MG63 (cell line): ENCODE measurements around the gene HIF1AN. TPM values are rescaled to one million over a fixed set of nuclear protein-coding genes. Genes with fewer than 3 reads are reported as not detected.
"Not testable (repeated sequence)": the region's sequence is repeated elsewhere in the genome, so short reads cannot be mapped to it uniquely, and the experiment has no call there.

Experiments used
- DNase-seq: peaks from one replicate; pipeline ENCODE4 v3.0.0-alpha.2; 2020
- H3K27me3 ChIP-seq: fragments of 250-450 bp; sonication (Bioruptor Pico); 2 replicates; pipeline ENCODE4 v1.5.1; 2020; ENCODE audit warnings: mild to moderate bottlenecking, moderate library complexity
- H3K36me3 ChIP-seq: fragments of 250-450 bp; sonication (Bioruptor Pico); 2 replicates; pipeline ENCODE4 v1.5.1; 2020; ENCODE audit warnings: mild to moderate bottlenecking, moderate library complexity
- H3K4me3 ChIP-seq: fragments of 250-450 bp; sonication (Bioruptor Pico); 2 replicates; pipeline ENCODE4 v1.5.1; 2020; ENCODE audit warnings: mild to moderate bottlenecking, moderate library complexity
- H3K9me3 ChIP-seq: fragments of 250-450 bp; sonication (Bioruptor Pico); 2 replicates; pipeline ENCODE4 v1.5.1; 2020; ENCODE audit warnings: mild to moderate bottlenecking, moderate library complexity
- total RNA-seq: library from RNA; depleted of rRNA; stranded (reverse); fragments of >200 nt; shearing (Covaris generic); gene quantifications from 2 replicates; pipeline ENCODE4 v1.2.3, GENCODE V29; 2014; ENCODE audit warnings: low replicate concordance; rRNA removed

Gene HIF1AN
- total RNA-seq, 1 experiment from 2014 or later: 9.0 TPM

GRCh38 chr10:100575146-100575545 is 39.4 kb downstream of the HIF1AN start:
- H3K9me3 ChIP-seq, H3K27me3 ChIP-seq, DNase-seq, H3K36me3 ChIP-seq, H3K4me3 ChIP-seq: not testable (repeated sequence)

- no peak for DNase-seq
- Histone ChIP-seq H3K27me3 (no peaks in the 10 kb centered on the region), H3K4me3 (no peak overlapping the region), H3K36me3 (no peaks in the 10 kb centered on the region), H3K9me3 (no peaks in the 10 kb centered on the region)
Measured at GRCh38 chr10:100575585-100576281, 40.0 kb downstream of the HIF1AN start.

DNA sequence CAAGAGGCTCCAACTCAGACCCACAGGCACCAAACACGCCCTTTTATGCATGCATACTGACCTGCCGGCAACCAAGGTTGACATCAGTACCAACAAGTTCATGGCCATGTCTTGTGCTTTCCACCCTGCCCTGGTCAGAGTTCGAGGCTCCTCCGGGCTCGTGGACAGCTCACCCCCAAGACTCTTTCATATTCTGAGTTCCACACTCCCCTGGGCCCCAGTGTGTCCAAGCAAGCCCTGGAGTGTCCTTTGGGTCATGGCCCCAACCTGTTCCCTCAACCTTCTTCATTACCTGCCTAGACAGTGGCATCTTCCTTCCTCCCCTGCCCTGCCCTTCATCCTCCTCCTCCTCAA is 40.5 kb downstream of the HIF1AN start:
- Histone ChIP-seq H3K4me3 (no peak overlapping the region), H3K27me3 (no peaks in the 10 kb centered on the region), H3K36me3 (no peaks in the 10 kb centered on the region), H3K9me3 (no peaks in the 10 kb centered on the region)
- no peak for DNase-seq

DNA sequence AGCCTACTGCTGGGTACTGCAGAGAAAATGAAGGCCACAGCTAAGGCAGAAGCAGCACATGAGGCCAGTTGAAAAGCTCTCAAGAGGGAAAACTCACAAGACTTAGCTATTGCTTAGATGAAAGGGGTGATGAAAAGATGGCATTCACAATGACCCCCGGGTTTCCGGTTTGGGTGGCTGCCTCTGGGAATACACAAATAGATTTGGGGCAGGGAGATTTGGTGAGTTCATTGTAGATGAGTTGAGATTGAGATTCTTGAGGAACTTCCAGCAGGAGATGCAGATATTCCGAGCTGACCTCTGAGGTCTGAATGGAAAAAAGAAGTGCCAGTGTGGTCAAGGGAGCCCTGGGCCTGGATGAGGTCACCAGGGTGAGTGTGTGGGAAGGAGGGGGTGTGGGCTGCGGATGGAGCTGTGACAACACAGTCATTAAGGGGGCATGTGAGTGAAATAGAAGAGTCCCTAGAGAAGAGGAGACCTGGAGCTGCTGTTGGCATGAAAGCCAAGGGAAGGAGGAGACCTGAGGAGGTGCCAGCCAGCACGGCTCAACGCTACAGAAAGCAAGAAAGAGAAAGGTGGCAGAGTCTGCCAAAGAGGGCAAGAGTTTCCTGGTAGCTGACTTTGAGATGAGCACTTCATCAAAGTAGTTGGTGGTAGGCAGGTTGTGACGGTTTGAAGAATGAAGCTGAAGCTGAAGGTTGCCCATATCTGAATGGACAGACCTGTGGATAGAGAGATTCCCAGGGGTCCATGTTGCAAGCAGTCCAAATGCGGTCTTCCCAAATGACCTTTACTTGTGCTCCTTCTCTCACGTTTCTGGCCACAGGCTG is 43.7 kb downstream of the HIF1AN start:
- Histone ChIP-seq H3K27me3 (no peaks in the 10 kb centered on the region; the same call in 1 of the 2 replicates), H3K9me3 (no peaks in the 10 kb centered on the region), H3K4me3 (no peak overlapping the region), H3K36me3 (no peaks in the 10 kb centered on the region)
- DNase-seq: peak; percentile 26

- no peak for DNase-seq
- Histone ChIP-seq H3K27me3 (peaks cover 13% of the 10 kb centered on the region), H3K36me3 (no peaks in the 10 kb centered on the region), H3K4me3 (no peak overlapping the region), H3K9me3 (peaks cover 3% of the 10 kb centered on the region; the same call in 1 of the 2 replicates)
Measured at GRCh38 chr10:100586959-100587358, 51.2 kb downstream of the HIF1AN start.

DNA sequence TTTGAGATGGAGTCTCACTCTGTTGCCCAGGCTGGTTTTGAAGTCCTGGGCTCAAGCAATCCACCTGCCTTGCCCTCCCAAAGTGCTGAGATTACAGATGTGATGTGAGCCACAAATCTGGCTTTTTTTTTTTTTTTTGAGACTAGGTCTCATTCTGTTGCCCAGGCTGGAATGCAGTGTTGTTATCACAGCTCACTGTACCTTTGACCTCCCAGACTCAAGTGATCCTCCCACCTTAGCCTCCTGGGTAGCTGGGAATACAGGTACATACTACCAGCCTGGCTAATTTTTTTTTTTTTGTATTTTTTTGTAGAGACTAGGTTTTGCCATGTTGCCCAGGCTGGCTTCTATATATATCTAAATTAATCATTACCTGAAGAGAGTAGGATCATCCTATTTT is 62.4 kb downstream of the HIF1AN start:
- no peaks in the 10 kb centered on the region for H3K9me3 ChIP-seq
- no peak overlapping the region for H3K4me3 ChIP-seq
- H3K27me3 ChIP-seq: peaks cover 11% of the 10 kb centered on the region; the same call in 1 of the 2 replicates
- H3K36me3 ChIP-seq: no peaks in the 10 kb centered on the region
- no peak for DNase-seq

GRCh38 chr10:100600218-100600617 is 64.5 kb downstream of the HIF1AN start:
- H3K27me3 ChIP-seq: peaks cover 16% of the 10 kb centered on the region; the same call in 1 of the 2 replicates
- no peaks in the 10 kb centered on the region for H3K9me3 ChIP-seq
- H3K4me3 ChIP-seq: no peak overlapping the region
- DNase-seq: no peak
- H3K36me3 ChIP-seq: no peaks in the 10 kb centered on the region

DNA sequence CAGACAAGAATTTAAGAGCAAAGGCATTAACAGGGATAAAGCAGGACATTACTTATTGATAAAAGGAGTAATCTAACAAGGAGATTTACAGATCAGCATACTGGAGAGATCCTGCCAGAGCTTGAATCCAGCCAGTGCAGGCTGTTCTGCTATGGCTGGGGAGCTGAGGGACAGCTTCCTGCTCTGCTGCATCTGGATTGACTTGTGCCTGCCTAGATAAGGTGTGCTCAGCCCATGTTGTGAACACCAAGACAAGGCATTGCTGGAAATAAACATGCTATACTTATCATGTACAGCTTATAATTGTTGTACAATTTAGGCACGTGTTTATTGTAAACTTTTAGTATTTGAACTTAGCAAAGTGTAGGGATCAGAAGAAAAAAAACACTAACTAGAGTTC is 71.7 kb downstream of the HIF1AN start:
- Histone ChIP-seq H3K9me3 (peaks cover 2% of the 10 kb centered on the region; the same call in 1 of the 2 replicates), H3K4me3 (no peak overlapping the region), H3K36me3 (no peaks in the 10 kb centered on the region), H3K27me3 (peaks cover 35% of the 10 kb centered on the region)
- DNase-seq: no peak

Other genes with a start within 250 kb of the HIF1AN start
- gene BLOC1S2, start 249.3 kb upstream of the HIF1AN start, total RNA-seq: 43.0 and 74.3 TPM in 2 replicates
- not detected in 2 replicates for gene PKD2L1, start 205.7 kb upstream of the HIF1AN start, total RNA-seq
- gene SCD, start 188.7 kb upstream of the HIF1AN start, total RNA-seq: 48.8 and 56.3 TPM in 2 replicates
- gene WNT8B, start 72.9 kb upstream of the HIF1AN start, total RNA-seq: not detected in 2 replicates
- gene SEC31B, start 16.1 kb upstream of the HIF1AN start, total RNA-seq: 0.72 and 1.2 TPM in 2 replicates
- gene NDUFB8, start 6.1 kb upstream of the HIF1AN start, total RNA-seq: 87.7 and 143 TPM in 2 replicates
- not detected in 2 replicates for gene PAX2, start 209.6 kb downstream of the HIF1AN start, total RNA-seq